HEK293 (cell line): Measurements from ENCODE around the gene CCBE1.
"Not testable (repeated sequence)": the region's sequence is repeated elsewhere in the genome, so short reads cannot be mapped to it uniquely, and the experiment has no call there.

Experiments
- CTCF ChIA-PET: fragments of 350-600 bp; formaldehyde crosslinking; extraction: SDS; loops from one replicate; lab custom pipeline; 2021; ENCODE audit warnings: antibody characterized with exemption; lab: Yijun Ruan, JAX
- POLR2A ChIA-PET: fragments of 300-600 bp; formaldehyde crosslinking; extraction: SDS; loops from one replicate; lab custom pipeline; 2020; ENCODE audit warnings: antibody characterized with exemption, inconsistent platforms; lab: Yijun Ruan, JAX
- H3K27ac ChIP-seq: fragments of 200-500 bp; sonication (Bioruptor generic); 2 replicates; pipeline ENCODE4 v1.5.1; 2014; ENCODE audit warnings: low read depth, low read length, control low read depth, inconsistent platforms; ENCODE audit errors: extremely low read depth
- H3K36me3 ChIP-seq, 2 experiments: fragments of 200-500 bp in 1 of 2; sonication (Bioruptor generic) in 1 of 2; 1 replicate in 1 of 2; 2 replicates in 1 of 2; pipeline ENCODE4 v1.5.1; 2014 to 2017; ENCODE audit warnings: inconsistent platforms in 2 of 2, low read length in 2 of 2; ENCODE audit not compliant: control insufficient read depth in 2 of 2, insufficient read depth in 1 of 2
- H3K4me1 ChIP-seq: fragments of 200-500 bp; sonication (Bioruptor generic); 2 replicates; pipeline ENCODE4 v1.5.1; 2014; ENCODE audit warnings: mild to moderate bottlenecking, low read length, inconsistent platforms; ENCODE audit not compliant: control insufficient read depth, insufficient read depth
- H3K4me3 ChIP-seq: 2 replicates; pipeline ENCODE4 v1.5.1; 2011; ENCODE audit warnings: low read depth, mild to moderate bottlenecking, control low read depth, low read length, moderate library complexity
- H3K9me3 ChIP-seq: fragments of 200-500 bp; sonication (Bioruptor generic); 2 replicates; pipeline ENCODE4 v1.5.1; 2014; ENCODE audit warnings: low read depth, low read length, inconsistent platforms; ENCODE audit not compliant: control insufficient read depth, insufficient read depth
- GFI1B ChIP-seq: fragments of 450-650 bp; formaldehyde crosslinking; IDR thresholded peaks from 2 replicates; pipeline ENCODE4 v1.5.1; 2016; ENCODE audit warnings: missing biosample characterization, missing genetic modification characterization
- HOXA7 ChIP-seq: sonication (generic); formaldehyde crosslinking; IDR thresholded peaks from 2 replicates; pipeline ENCODE4 v1.8.1; 2022; ENCODE audit warnings: missing genetic modification reagents, borderline replicate concordance
- SP7 ChIP-seq: fragments of 450-650 bp; formaldehyde crosslinking; IDR thresholded peaks from 2 replicates; pipeline ENCODE4 v1.5.1; 2016; ENCODE audit warnings: missing biosample characterization, missing genetic modification characterization
- ZNF37A ChIP-seq: fragments of 450-650 bp; IDR thresholded peaks from 2 replicates; pipeline ENCODE4 v1.5.1; 2018; ENCODE audit warnings: missing biosample characterization, missing genetic modification characterization
- ZNF394 ChIP-seq: fragments of 450-650 bp; formaldehyde crosslinking; IDR thresholded peaks from 2 replicates; pipeline ENCODE4 v1.5.1; 2016; ENCODE audit warnings: missing biosample characterization, missing genetic modification characterization, mild to moderate bottlenecking, moderate library complexity, borderline replicate concordance
- ZNF423 ChIP-seq: fragments of 450-650 bp; formaldehyde crosslinking; IDR thresholded peaks from 2 replicates; pipeline ENCODE4 v1.5.1; 2016; ENCODE audit warnings: missing biosample characterization, missing genetic modification characterization
- ZNF473 ChIP-seq: fragments of 450-650 bp; formaldehyde crosslinking; IDR thresholded peaks from 2 replicates; pipeline ENCODE4 v1.5.1; 2017; ENCODE audit warnings: missing biosample characterization, missing genetic modification characterization
- ZNF514 ChIP-seq: fragments of 450-650 bp; formaldehyde crosslinking; IDR thresholded peaks from 2 replicates; pipeline ENCODE4 v1.5.1; 2016; ENCODE audit warnings: missing biosample characterization, missing genetic modification characterization
- ZNF670 ChIP-seq: fragments of 450-650 bp; formaldehyde crosslinking; IDR thresholded peaks from 2 replicates; pipeline ENCODE4 v1.5.1; 2016; ENCODE audit warnings: missing biosample characterization, missing genetic modification characterization, low read depth
- ZNF677 ChIP-seq: fragments of 450-650 bp; IDR thresholded peaks from 2 replicates; pipeline ENCODE4 v1.5.0; 2018; ENCODE audit warnings: missing biosample characterization, mild to moderate bottlenecking, missing genetic modification characterization, moderate library complexity
- ZNF707 ChIP-seq: fragments of 450-650 bp; formaldehyde crosslinking; IDR thresholded peaks from 2 replicates; pipeline ENCODE4 v1.5.1; 2016; ENCODE audit warnings: missing biosample characterization, missing genetic modification characterization
- ZNF776 ChIP-seq: fragments of 450-650 bp; formaldehyde crosslinking; IDR thresholded peaks from 2 replicates; pipeline ENCODE4 v1.5.0; 2017; ENCODE audit warnings: missing biosample characterization, missing genetic modification characterization, borderline replicate concordance
- TF ChIP-seq, protein P1 (sequence below): fragments of 450-650 bp; formaldehyde crosslinking; IDR thresholded peaks from 2 replicates; pipeline ENCODE4 v1.5.1; 2017; ENCODE audit warnings: missing biosample characterization, missing genetic modification characterization
- TF ChIP-seq, protein P2 (sequence below): fragments of 450-650 bp; formaldehyde crosslinking; IDR thresholded peaks from 2 replicates; pipeline ENCODE4 v1.5.1; 2017; ENCODE audit warnings: missing biosample characterization, mild to moderate bottlenecking, missing genetic modification characterization, moderate library complexity

The CCBE1 gene

DNA sequence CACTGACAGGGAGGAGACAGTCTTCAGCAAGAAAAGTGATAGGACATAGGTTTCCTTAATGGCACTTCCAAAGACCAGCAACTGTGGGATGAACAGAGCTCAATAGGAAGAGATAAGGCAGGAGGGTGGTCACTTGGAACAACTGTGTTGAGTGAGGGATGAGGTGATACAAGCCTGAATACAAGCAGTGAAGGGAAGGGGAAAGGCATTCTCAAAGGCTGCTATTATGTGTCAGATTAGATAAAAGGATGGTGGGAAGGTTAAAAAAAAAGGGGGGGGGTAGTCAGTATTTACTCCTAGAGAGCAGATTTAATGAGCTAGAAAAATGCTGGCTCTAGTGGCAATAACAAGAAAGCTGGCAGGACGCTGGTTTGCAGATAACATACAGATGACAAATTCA is 25.7 kb downstream of the CCBE1 start (continued):
- TF ChIP-seq HOXA7 (CRISPR knock-in tag) = no peak
- TF ChIP-seq ZNF776 (tag by site-specific recombination) = no peak
- peak; percentile 62; the same call in 1 of the 2 replicates for TF ChIP-seq SP7 (tag by site-specific recombination)
- TF ChIP-seq, protein P1, sequence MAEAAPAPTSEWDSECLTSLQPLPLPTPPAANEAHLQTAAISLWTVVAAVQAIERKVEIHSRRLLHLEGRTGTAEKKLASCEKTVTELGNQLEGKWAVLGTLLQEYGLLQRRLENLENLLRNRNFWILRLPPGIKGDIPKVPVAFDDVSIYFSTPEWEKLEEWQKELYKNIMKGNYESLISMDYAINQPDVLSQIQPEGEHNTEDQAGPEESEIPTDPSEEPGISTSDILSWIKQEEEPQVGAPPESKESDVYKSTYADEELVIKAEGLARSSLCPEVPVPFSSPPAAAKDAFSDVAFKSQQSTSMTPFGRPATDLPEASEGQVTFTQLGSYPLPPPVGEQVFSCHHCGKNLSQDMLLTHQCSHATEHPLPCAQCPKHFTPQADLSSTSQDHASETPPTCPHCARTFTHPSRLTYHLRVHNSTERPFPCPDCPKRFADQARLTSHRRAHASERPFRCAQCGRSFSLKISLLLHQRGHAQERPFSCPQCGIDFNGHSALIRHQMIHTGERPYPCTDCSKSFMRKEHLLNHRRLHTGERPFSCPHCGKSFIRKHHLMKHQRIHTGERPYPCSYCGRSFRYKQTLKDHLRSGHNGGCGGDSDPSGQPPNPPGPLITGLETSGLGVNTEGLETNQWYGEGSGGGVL = peak; percentile 18; the same call in 1 of the 2 replicates

DNA sequence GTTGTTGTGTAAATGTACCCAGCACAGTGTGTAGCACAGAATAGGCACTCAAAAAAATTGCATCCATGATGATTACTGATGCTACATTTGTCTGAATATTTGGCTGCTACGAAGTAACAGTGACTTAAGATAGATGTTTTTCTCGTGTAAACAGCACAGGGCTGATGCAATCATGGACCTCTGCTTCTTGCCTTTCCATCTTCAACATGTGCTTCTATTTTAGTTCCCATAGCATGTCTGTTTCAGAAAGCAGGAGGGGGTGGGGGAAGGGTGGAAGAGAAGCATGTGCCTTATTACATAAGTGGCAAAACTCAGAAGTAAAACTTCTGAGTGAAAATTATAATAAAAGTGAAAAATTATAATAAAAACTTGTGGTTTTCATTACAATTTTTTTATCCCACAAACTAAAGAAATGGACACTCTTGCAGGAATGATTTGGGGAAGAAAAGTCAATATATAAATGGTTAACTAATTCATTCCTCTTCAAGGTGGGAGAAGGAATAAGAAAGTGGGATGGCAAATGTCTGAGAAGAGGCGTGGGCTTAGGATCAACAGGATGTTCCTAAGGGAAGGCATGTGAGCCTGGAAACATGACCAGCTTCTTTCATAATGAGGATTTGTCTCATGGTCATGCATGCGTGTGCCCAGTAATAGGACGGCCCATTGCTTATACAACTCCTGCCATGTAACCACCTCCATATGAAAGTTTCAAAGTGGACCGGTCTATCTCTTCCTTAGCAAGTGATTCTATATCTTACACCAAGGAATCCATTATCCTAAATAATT is 27.2 kb downstream of the CCBE1 start:
- no peak for TF ChIP-seq ZNF514 (tag by site-specific recombination)
- no peaks in the 10 kb centered on the region for H3K36me3 ChIP-seq
- H3K4me1 ChIP-seq = peaks cover 14% of the 10 kb centered on the region; the same call in 1 of the 2 replicates
- ChIA-PET CTCF (interaction anchor here (1.0 to 1.2 kb wide), 2 partner anchors 167 kb away, joined by 3 to 4 read pairs; no protein-coding TSS in a partner anchor), POLR2A (no interaction called here)
- no peaks in the 10 kb centered on the region for H3K9me3 ChIP-seq
- no peak overlapping the region for H3K4me3 ChIP-seq
- H3K27ac ChIP-seq = no peak overlapping the region

DNA sequence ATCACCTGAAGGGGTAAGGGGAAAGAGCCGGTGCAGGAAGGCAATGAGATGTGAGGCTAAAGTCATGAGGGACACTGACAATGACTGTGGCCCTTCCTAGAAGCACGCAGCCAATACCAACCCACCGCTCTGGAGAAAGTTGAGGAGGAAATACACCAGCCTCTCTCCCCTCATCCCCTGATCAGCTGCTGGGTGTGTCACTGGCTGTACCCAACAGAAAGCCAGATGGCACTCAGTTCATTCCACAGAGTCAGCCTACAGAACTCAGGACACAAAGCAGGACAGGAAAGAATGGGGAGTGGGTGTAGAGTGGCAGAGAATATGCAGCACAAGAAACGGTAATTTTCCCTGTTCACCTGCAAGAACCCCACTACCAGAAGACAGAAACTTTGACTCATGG is 29.7 kb downstream of the CCBE1 start:
- H3K4me3 ChIP-seq = no peak overlapping the region
- H3K9me3 ChIP-seq = no peaks in the 10 kb centered on the region
- no peaks in the 10 kb centered on the region for H3K36me3 ChIP-seq
- POLR2A ChIA-PET = no interaction called here
- no peak for TF ChIP-seq ZNF37A (tag by site-specific recombination)
- no peak for TF ChIP-seq ZNF776 (tag by site-specific recombination)
- TF ChIP-seq, protein P2, sequence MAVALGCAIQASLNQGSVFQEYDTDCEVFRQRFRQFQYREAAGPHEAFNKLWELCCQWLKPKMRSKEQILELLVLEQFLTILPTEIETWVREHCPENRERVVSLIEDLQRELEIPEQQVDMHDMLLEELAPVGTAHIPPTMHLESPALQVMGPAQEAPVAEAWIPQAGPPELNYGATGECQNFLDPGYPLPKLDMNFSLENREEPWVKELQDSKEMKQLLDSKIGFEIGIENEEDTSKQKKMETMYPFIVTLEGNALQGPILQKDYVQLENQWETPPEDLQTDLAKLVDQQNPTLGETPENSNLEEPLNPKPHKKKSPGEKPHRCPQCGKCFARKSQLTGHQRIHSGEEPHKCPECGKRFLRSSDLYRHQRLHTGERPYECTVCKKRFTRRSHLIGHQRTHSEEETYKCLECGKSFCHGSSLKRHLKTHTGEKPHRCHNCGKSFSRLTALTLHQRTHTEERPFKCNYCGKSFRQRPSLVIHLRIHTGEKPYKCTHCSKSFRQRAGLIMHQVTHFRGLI (tag by site-specific recombination) = no peak
- TF ChIP-seq ZNF473 (tag by site-specific recombination) = no peak
- no peak for TF ChIP-seq ZNF707 (tag by site-specific recombination)
- no peak for TF ChIP-seq ZNF670 (tag by site-specific recombination)
- TF ChIP-seq ZNF394 (tag by site-specific recombination) = no peak
- no peak for TF ChIP-seq ZNF677 (tag by site-specific recombination)
- no peak for TF ChIP-seq ZNF423
- no peak for TF ChIP-seq GFI1B (tag by site-specific recombination)
- CTCF ChIA-PET = interaction anchor here (0.8 to 7.0 kb wide), 2 partner anchors 25 to 30 kb away, joined by 3 to 45 read pairs; partner anchors contain the start of gene CCBE1
- peaks cover 13% of the 10 kb centered on the region for H3K4me1 ChIP-seq
- no peak overlapping the region for H3K27ac ChIP-seq

DNA sequence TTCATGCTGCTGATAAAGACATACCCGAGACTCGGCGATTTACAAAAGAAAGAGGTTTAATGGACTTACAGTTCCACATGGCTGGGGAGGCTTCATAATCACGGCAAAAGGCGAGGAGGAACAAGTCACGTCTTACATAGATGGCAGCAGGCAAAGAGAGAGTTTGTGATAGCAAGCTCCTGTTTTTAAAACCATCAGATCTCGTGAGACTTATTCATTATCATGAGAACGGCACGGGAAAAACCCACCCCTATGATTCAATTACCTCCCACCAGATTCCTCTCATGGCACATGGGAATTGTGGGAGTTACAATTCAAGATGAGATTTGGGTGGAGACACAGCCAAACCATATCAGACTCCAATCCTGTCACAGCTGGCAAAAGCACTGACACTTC is 31.2 kb downstream of the CCBE1 start:
- POLR2A ChIA-PET, H3K9me3 ChIP-seq, H3K27ac ChIP-seq, H3K36me3 ChIP-seq, H3K4me1 ChIP-seq, H3K4me3 ChIP-seq: not testable (repeated sequence)
- CTCF ChIA-PET = interaction anchor here (1.0 to 7.0 kb wide), 3 partner anchors 31 to 157 kb away, joined by 3 to 45 read pairs (median 3); partner anchors contain the start of gene CCBE1
